HuH-7.5 (cell line): ENCODE results near the gene ABCC2.
A peak's percentile ranks its signal among the peaks of the same experiment; 100 is the strongest.
"Not testable (repeated sequence)": the region's sequence is repeated elsewhere in the genome, so short reads cannot be mapped to it uniquely, and the experiment has no call there.

Experiments
- DNase-seq: peaks from one replicate; pipeline ENCODE4 v3.0.0; 2011; ENCODE audit warnings: low spot score

The ABCC2 gene

GRCh38 chr10:99782447-99783286 is at the start of gene ABCC2:
ABCC2 (plus strand) TSS chr10:99782640; CDS start chr10:99782845, 205 bp downstream.
- peak; percentile 39 for DNase-seq

DNA sequence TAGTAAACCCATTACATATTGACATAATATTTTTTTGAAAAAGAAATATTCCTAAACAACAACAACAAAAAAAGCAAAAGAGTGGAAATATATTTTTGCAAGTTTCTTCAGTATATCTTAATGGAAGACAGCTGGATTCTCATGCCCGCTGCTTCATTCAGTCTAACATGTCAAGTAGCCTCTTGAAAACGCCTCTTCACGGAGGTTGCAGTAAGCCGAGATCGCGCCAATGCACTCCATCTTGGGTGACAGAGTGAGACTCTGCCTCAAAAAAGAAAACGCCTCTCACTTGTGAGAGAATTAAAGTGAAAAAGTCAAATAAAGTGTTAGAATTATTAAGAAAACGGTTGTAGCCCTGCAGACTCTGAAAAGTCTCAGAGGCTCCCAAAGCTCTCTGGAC is 49.1 kb upstream of the ABCC2 start:
- DNase-seq, result no peak

GRCh38 chr10:99734111-99734510 is 48.3 kb upstream of the ABCC2 start:
- not testable (repeated sequence) for DNase-seq

DNA sequence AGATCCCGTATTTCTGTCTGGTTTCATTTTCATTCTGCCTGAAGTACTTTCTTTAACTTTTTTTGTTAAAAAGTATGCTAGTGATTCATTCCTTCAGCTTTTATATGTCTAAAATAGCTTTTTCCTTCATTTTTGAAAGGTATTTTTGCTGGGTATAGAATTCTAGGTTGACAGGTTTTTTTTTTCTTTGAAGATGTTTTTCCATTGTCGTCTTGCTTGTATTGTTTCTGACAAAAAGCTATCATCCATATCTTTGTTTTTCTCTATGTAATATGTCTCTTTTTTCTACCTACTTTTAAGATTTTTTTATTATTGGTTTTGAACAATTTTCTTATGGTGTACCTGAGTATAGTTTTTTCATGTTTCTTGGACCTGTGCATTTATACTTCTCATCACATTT is 42.2 kb upstream of the ABCC2 start:
- DNase-seq, result no peak

GRCh38 chr10:99740933-99741559 is 41.4 kb upstream of the ABCC2 start:
- DNase-seq, result no peak

DNA sequence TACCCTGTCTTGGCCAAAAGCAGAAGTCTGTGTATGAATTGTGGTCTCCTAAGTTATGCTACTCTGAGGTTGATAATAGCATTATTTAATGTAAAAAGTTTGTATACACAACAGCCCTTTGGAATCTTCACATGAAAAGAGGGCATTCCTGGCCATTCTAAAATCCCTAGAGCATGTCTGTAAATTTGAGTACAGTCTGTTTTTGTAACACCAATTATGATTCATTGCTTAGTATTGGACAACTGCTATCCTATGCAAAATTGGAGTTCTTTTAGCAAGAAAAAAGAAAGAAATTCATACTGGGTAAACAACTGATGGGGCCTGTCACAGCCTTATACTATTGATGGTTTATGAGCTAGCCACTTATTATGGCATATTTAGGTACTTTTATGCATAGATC is 40.2 kb upstream of the ABCC2 start:
- no peak for DNase-seq

DNA sequence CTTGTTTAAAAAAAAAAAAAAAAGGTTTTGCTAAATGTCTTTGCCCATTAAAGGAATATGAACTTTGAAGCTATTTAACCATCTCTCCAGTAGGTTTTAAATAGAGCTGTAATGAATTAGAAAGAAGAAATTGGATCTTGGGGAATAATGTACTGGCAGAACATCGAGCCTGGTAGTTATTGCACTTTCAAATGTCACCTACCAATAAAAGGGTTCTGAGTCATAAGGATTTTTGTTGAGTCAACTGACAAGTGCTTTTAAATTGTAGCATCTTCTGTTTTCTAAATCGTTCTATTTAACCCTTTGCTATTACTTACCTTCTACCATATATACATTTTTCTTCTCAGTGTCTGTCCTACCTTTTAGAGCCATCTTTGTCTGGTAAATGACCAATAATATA is 39.7 kb upstream of the ABCC2 start:
- no peak for DNase-seq

DNA sequence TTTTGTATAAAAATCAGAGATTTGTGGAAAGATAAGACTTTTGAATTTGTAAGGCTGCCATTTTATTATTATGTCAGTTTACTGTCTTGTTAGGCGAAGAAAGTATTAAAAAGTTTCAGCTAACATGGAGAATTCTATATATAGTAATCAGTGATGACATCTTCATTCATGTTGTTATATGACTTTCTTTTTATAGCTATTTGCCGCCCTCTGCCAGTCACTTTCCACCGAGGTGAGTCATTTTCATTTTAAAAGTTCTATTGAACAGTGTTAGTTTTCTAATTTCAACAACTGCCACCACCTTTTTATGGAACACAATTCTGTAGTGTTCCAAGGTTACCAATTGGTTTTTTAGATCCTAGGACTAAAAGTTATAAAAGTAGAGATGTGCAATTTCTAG is 38.6 kb upstream of the ABCC2 start:
- no peak for DNase-seq

DNA sequence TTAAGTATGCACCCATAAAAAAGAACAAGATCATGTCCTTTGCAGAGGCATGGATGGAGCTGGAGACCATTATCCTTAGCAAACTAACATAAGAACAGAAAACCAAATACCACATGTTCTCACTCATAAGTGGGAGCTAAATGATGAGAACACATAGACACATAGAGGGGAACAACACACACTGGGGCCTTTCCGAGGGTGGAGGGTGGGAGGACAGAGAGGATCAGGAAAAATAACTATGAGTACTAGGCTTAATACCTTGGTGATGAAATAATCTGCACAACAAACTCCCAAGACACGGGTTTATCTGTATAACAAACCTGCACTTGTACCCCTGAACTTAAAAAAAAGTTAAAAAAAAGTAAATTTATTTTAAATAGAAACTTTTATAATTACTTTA is 36.3 kb upstream of the ABCC2 start:
- not testable (repeated sequence) for DNase-seq

GRCh38 chr10:99748823-99749451 is 33.5 kb upstream of the ABCC2 start:
- DNase-seq, result no peak

GRCh38 chr10:99750641-99751040 is 31.8 kb upstream of the ABCC2 start:
- no peak for DNase-seq

GRCh38 chr10:99754670-99755069 is 27.8 kb upstream of the ABCC2 start:
- no peak for DNase-seq

DNA sequence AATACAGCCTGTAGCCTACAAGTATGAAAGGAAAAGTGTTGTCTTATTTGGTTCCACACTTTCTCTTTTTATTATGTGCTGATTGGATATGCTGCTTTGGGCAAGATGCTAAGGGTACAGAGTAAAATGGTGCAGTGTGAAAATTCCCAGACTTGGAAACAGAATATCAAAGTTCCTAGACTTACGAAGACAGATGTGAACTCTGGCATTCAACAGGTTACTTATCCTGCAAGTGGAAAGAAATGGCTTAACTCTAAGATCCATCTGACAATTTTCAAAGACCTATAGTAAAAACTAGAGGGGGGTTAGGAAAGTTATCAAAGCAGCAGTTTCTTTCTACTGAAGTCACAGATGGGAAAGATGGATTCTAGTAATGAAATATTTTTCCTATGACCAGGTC is 26.3 kb upstream of the ABCC2 start:
- no peak for DNase-seq

- DNase-seq, result no peak
These were observed 24.1 kb upstream of the ABCC2 start for GRCh38 chr10:99758211-99758891.

DNA sequence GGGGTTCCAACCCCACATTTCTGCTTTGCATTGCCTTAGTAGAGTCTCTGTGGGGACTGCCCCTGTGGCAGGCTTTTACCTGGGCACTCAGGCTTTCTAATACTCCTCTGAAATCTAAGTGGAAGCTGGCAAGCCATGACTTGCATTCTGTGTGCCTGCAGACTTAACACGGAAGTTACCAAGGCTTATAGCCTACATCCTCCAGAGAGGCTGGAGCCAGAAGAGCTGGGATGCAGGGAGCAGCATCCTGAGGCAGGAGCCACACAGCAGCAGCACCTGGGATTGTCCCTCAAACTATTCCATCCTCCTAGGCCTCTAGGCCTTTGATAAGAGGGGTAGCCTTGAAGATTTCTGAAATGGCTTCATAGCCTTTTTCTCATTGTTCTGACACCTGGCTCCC is 22.1 kb upstream of the ABCC2 start:
- DNase-seq, result no peak

DNA sequence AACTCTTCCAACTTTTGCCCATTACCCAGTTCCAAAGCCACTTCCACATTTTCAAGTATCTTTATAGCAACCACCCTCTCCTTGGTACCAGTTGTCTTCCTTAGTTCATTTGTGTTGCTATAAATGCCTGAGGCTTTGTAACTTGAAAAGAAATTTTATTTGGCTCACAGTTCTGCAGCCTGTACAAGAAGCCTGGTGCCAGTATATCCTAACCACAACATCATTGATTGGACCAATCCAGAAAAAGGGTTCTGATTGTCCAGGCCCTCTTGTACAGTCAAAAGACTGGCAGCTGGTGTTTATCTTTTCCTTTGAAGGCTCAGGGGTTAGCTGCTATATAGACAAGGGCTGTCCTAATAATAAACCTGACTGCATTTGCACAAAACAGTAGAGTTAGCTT is 21.1 kb upstream of the ABCC2 start:
- no peak for DNase-seq

- no peak for DNase-seq
These were observed 16.7 kb upstream of the ABCC2 start for GRCh38 chr10:99765672-99766301.

DNA sequence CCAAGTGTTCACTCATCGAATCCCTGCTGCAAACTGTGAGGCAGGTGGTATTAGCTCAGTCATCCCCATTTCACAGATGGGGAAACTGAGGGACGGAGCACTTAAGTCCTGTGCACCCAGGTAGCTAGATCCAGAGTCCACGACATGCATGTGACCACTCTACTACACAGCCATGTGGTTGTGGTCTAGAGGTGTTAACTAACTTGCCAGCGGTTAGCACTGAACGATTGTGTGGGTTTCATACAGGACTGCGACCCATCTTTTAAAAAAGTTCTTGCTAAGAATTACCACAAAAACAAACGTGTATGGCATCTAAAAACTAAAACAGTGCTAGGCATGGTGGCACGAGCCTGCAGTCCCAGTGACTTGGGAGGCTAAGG is 16.1 kb upstream of the ABCC2 start:
- no peak for DNase-seq

DNA sequence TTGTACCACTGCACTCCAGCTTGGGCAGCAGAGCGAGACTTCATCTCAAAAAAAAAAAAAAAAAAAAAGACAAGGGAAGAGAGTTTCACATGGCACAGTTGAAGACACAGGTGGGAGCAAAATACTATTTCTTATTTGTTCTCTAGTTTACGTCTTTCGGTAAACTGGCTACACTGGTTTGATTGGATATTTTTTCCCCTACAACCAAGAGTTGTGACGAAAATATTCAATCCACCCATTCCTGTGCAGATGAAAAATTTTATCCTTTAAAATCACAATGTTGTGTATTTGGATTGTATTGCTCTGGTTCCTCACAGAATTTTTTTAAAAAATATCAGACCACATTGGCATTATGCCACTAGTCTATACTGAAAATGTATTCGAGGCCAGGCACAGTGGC is 14.5 kb upstream of the ABCC2 start:
- DNase-seq, result no peak

- DNase-seq, result no peak
These were observed 13.9 kb upstream of the ABCC2 start for GRCh38 chr10:99768556-99768955.

GRCh38 chr10:99769706-99770105 is 12.7 kb upstream of the ABCC2 start:
- DNase-seq, result no peak

DNA sequence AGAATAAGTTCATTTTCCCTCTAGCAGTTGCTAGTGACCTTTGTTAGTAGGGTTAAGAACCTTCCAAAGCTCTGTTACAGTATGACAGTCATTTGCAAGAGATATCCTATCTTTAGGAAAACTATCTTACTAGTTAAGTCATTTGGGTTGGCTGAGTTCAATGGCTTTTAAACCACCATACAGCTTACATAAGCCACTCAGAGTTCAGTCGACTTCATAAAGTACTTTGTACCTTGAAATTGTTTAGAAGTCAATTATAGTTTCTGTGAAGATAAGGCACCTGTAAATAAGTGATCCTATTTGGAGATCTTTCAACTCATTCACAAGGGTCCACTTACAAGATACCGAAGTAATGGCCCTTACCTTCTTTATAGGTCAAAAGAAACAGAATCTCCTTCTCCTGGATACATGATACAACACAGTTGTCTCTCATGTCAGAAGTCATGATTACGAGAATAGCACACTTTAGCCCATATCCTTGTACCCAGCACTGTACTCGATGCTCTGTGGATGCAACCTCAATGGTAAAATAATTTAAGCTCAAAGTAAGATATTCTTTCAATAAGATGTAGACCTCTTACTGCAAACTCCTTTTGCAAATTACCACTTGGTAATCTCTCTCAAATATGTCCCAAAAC is 11.9 kb upstream of the ABCC2 start:
- no peak for DNase-seq
